GM12873 (cell line): ENCODE data around the gene ADARB2.

Experiments
- CTCF ChIP-seq: IDR thresholded peaks from 2 replicates; pipeline ENCODE4 v1.5.1; 2012; ENCODE audit warnings: low read depth, mild to moderate bottlenecking, moderate library complexity, low read length, control low read depth; ENCODE audit not compliant: insufficient read depth; ENCODE audit errors: missing control alignments

ADARB2 gene

DNA sequence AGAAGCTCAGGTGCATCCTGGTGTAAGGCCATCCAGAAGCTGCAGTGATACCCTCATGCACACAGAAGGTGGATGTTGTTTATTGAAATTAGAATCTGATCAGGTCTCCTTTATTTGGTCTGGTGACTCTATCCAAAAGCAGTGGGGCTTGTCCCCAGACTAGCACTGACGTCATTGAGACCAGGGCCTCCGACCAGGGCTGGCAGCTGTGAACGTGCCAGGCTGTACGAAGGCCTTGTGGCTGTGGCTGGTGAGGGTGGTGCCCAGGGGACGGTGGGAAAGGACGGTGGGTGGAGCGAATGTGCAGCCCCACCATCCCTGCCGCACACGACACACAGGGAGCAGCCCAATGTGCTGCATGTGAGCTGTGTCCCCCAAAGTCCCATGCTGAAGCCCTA is 160.0 kb downstream of the ADARB2 start:
- TF ChIP-seq CTCF: no peak

DNA sequence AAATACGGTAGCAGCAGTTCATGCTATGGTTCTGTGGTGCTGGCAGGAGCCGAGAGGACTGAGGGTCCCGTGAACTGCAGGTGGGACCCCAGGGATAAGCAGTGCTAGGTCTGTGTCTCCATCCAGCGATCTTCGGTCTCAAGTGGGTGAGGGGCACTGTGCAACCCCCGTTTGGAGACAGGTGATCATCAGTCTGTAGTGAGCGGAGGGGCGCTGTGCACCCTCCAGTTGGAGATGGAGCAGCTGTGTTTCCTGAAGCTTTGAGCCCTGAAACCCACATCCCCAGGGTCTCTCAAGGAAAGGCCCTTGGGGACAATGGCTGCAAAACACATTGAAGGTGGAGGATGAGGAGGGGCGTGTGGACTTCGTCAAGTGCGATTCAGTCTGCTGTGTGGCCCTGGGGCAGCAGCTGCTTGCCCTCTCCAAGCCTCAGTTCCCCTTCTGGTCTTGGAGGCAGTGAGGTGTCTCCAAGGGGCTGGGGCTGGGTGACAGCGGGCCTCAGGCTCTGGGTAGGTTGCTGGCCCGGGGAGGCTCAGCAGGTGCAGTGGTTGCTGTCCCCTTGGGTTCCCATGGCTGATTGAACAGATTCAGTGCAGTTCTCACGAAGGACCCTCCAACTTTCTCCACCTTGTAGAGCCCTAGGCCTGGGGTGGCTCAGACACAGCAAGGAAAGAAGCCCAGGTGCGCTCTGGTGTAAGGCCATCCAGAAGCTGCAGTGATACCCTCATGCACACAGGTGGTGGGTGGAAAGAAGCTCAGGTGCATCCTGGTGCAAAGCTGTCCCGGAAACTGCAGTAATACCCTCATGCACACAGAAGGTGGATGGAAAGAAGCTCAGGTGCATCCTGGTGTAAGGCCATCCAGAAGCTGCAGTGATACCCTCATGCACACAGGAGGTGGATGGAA is 160.6 kb downstream of the ADARB2 start:
- peak; percentile 10 for TF ChIP-seq CTCF

DNA sequence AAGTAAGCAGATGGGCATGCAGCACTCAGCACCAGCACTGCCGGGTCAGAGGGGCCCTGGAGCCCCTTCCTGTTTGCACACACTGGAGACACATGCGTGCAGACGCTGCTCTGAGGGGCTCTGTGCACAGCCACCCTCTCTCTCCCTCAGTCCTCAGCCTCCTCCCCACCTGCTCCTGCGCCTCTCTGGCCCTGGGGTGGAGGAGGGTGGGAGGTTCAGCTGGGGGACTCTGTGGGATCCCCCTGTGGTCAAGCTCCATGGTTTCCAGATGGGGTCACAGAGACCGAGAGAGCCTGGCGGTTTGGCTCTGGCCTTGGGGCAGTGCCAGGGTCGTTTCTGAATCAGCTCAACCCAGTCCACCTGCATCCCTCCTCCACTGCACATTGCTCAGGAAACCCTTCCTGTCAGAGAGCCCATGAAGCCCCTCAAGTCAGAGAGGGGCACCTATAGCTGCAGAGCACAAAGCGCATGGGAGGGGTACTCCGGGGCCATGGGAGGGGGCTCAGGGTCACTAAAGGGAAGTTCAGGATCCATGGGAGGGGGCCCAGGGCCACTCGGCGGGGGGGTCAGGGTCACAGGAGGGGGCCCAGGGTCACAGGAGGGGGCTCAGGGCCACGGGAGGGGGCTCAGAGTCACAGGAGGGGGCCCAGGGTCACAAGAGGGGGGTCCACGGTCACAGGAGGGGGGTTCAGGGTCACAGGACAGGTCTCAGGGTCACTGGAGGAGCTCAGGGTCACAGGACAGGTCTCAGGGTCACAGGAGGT is 161.7 kb downstream of the ADARB2 start:
- TF ChIP-seq CTCF: no peak

DNA sequence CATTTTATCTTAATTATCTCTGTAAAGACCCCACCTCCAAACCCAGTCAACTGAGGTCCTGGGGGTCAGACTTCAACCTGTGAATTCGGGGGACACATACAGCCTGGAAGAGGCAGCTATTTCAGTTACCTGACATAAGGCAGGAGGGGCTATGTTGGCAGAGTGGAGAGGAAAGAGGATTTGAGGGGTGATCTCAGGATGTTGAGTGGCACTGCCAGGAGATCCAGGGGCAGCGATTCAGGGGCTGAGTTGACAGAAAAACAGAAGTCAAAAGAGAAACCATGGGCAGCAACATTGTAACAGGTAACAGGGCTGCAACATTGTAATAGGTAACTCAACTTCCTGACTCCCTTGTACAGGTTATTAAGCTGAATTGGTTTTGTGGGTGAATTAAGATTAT is 162.6 kb downstream of the ADARB2 start:
- TF ChIP-seq CTCF: no peak

GRCh38 chr10:1573981-1574380 is 163.3 kb downstream of the ADARB2 start:
- no peak for TF ChIP-seq CTCF

DNA sequence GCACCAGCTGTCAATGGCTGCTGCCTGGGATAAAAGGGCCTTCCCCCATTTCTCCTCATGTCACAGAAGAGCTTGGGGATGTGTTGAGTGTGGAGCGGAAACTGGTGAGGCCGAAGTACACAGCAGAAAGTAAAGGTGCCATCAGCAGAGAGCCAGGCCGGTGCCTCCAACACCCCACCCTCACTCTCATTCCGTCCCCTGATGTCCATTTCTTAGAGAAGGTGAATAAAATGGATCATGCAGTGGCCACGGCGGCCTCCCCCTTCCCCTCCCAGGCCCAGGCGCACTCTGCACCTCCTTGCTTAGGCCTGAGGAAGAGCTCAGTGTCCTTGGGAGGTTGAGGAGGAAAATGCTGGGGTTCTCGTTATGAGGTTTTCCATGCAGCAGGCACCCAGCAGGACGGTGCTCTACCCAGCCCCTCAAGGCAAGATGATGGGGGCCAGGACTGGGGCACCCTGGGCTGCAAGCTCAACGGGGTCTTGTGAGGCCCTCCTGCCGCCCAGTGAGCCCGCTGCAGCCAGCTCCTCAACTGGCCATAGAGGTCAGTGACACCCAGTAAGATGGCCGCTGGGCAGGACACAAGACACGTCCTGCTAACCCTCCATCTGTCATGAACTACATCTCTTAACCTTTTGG is 163.9 kb downstream of the ADARB2 start:
- no peak for TF ChIP-seq CTCF
